KMS-11 (cell line): ENCODE results near the gene USP10.

Experiments
- H2AFZ ChIP-seq: fragments of 200-600 bp; sonication (generic); 2 replicates; pipeline ENCODE4 v1.6.1; 2016; ENCODE audit warnings: antibody characterized with exemption, mixed run types, low read depth
- H3K27ac ChIP-seq: fragments of 200-600 bp; sonication (generic); 2 replicates; pipeline ENCODE4 v1.6.1; 2016; ENCODE audit warnings: mild to moderate bottlenecking, mixed run types
- H3K27me3 ChIP-seq: fragments of 200-600 bp; sonication (generic); 2 replicates; pipeline ENCODE4 v1.6.1; 2017; ENCODE audit warnings: mild to moderate bottlenecking, low read depth, mixed run types, moderate library complexity; ENCODE audit not compliant: insufficient read depth
- H3K36me3 ChIP-seq: fragments of 200-600 bp; sonication (generic); 2 replicates; pipeline ENCODE4 v1.6.1; 2017; ENCODE audit warnings: mild to moderate bottlenecking, mixed run types; ENCODE audit not compliant: insufficient read depth
- H3K4me1 ChIP-seq: fragments of 200-600 bp; sonication (generic); 2 replicates; pipeline ENCODE4 v1.6.1; 2016; ENCODE audit warnings: mild to moderate bottlenecking, low read depth, mixed run types; ENCODE audit not compliant: poor library complexity, severe bottlenecking
- H3K4me2 ChIP-seq: fragments of 200-600 bp; sonication (generic); 2 replicates; pipeline ENCODE4 v1.7.0; 2016; ENCODE audit warnings: mild to moderate bottlenecking, mixed run types
- H3K4me3 ChIP-seq: fragments of 200-600 bp; sonication (generic); IDR thresholded peaks from 2 replicates; pipeline ENCODE4 v1.6.1; 2017; ENCODE audit warnings: low read depth, low read length, mixed read lengths; ENCODE audit not compliant: insufficient read depth
- H3K79me2 ChIP-seq: fragments of 200-600 bp; sonication (generic); 2 replicates; pipeline ENCODE4 v1.6.1; 2016; ENCODE audit warnings: low read depth, mixed run types; ENCODE audit not compliant: insufficient read depth
- H3K9ac ChIP-seq: fragments of 200-600 bp; sonication (generic); 2 replicates; pipeline ENCODE4 v1.6.1; 2016; ENCODE audit warnings: mild to moderate bottlenecking, mixed run types
- H4K20me1 ChIP-seq: fragments of 200-600 bp; sonication (generic); 2 replicates; pipeline ENCODE4 v1.6.1; 2016; ENCODE audit warnings: mild to moderate bottlenecking, mixed run types; ENCODE audit not compliant: insufficient read depth
- CTCF ChIP-seq: fragments of 200-600 bp; sonication (generic); conservative IDR thresholded peaks from 2 replicates; pipeline ENCODE4 v1.6.1; 2017; ENCODE audit warnings: low read depth, mild to moderate bottlenecking, antibody characterized with exemption, low read length, moderate library complexity, mixed read lengths

Gene USP10

DNA sequence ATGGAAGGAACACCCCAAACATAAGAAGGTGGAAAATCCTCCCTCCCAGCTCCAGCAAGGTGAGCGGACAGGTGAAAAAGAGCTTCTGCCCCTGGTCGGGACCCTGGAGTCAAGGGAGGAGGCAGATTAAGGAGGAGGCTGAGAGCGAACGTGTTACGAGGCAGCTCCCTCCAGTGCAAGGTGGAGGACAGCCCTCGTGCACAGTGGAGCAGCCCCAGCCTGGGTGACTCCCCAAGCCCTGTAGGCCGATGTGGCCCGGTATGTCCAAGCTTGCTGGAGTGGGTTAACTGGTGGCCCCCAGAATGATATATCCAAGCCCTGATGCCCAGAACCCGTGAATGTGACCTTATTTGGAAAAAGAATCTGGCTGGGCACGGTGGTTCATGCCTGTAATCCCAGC lies 104.5 kb downstream of the USP10 start:
- no peak overlapping the region for H3K4me2 ChIP-seq
- H3K4me3 ChIP-seq = no peak overlapping the region
- H2AFZ ChIP-seq = no peak overlapping the region
- no peaks in the 10 kb centered on the region for H3K79me2 ChIP-seq
- no peaks in the 10 kb centered on the region for H3K4me1 ChIP-seq
- H3K27ac ChIP-seq = no peak overlapping the region
- no peaks in the 10 kb centered on the region for H3K36me3 ChIP-seq
- H4K20me1 ChIP-seq = no peaks in the 10 kb centered on the region
- no peak for TF ChIP-seq CTCF
- peaks cover 39% of the 10 kb centered on the region for H3K27me3 ChIP-seq
- H3K9ac ChIP-seq = no peak overlapping the region

DNA sequence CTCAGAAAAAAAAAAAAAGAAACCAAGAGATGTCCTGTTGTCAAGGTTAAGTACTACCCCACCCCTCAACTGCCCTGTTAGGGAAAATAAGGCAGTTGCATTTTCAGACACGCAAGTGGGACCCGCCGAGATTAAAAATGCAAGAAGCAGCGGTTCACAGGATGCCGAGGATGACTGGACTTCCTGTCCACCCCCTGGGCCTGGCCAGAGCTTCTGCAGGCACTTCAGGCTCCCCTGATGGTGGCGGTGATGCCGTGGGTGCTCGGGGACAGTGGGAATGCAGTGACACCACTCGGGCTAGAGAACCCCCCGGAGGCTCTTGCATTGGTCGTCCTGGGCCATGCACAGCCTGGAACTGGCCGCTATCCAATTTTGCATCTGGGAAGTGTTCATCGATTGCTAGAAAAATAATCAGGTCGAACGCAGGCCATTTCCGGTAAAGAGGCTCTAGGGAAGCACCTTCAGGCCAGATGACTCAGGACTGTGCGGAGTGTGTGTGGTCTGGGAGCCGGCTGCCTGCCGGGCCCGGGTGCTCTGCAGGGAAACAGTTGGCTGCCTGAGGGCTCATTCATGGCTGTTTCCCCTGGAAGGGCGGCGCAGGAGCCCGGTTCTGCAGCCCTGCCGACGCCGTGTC lies 106.6 kb downstream of the USP10 start:
- Histone ChIP-seq H3K4me1 (no peaks in the 10 kb centered on the region), H3K36me3 (no peaks in the 10 kb centered on the region), H3K27ac (no peak overlapping the region), H3K4me2 (no peak overlapping the region), H3K79me2 (no peaks in the 10 kb centered on the region), H3K27me3 (peaks cover 57% of the 10 kb centered on the region), H4K20me1 (no peaks in the 10 kb centered on the region), H3K4me3 (no peak overlapping the region), H2AFZ (no peak overlapping the region), H3K9ac (no peak overlapping the region)
- TF ChIP-seq CTCF = no peak

DNA sequence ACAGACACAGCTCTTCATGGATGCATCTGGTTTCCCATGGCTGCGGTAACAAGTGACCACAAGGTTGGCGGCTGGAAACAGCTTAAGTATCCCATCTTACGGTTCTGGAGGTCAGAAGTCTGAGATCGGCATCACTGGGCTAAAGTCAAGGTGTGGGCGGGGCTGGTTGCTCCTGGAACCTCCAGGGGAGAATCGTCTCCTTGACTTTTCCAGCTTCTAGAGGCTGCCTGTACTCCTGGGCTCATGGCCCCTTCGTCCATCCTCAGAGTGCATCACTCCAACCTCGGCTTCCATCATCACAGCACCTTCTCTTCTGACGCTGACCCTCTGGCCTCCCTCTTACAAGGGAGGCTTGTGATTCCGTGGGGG lies 107.1 kb downstream of the USP10 start:
- H3K36me3 ChIP-seq = no peaks in the 10 kb centered on the region
- no peak for TF ChIP-seq CTCF
- no peak overlapping the region for H3K4me2 ChIP-seq
- H2AFZ ChIP-seq = no peak overlapping the region
- no peaks in the 10 kb centered on the region for H3K79me2 ChIP-seq
- H4K20me1 ChIP-seq = no peaks in the 10 kb centered on the region
- no peak overlapping the region for H3K4me3 ChIP-seq
- no peak overlapping the region for H3K27ac ChIP-seq
- no peaks in the 10 kb centered on the region for H3K4me1 ChIP-seq
- H3K27me3 ChIP-seq = peaks cover 62% of the 10 kb centered on the region
- no peak overlapping the region for H3K9ac ChIP-seq

- H2AFZ ChIP-seq = no peak overlapping the region
- no peak overlapping the region for H3K4me2 ChIP-seq
- no peak overlapping the region for H3K4me3 ChIP-seq
- no peaks in the 10 kb centered on the region for H3K36me3 ChIP-seq
- no peak overlapping the region for H3K9ac ChIP-seq
- H3K27ac ChIP-seq = no peak overlapping the region
- peaks cover 71% of the 10 kb centered on the region for H3K27me3 ChIP-seq
- no peaks in the 10 kb centered on the region for H3K79me2 ChIP-seq
- no peaks in the 10 kb centered on the region for H3K4me1 ChIP-seq
- H4K20me1 ChIP-seq = no peaks in the 10 kb centered on the region
- TF ChIP-seq CTCF = no peak
Measured at GRCh38 chr16:84807776-84808175, 108.0 kb downstream of the USP10 start.
